IMR-90 (cell line): ENCODE results near the gene SGK1. TPM values are rescaled to one million over a fixed set of nuclear protein-coding genes. Genes with fewer than 3 reads are reported as not detected.
"Not testable (repeated sequence)": the region's sequence is repeated elsewhere in the genome, so short reads cannot be mapped to it uniquely, and the experiment has no call there.

Experiments used
- ATAC-seq: fragments of 200-7000 bp; cut with Tn5 transposase; 2 replicates; pipeline ENCODE4 v1.9.1; 2020; ENCODE audit warnings: low read depth, mild to moderate bottlenecking, moderate library complexity
- BruUV-seq: library from RNA; stranded (reverse); fragments of 400-500 nt; replicated peaks from 2 replicates; lab custom pipeline; 2021; lab: Mats Ljungman, UMichigan
- CTCF ChIA-PET: fragments of 300-600 bp; formaldehyde crosslinking; extraction: SDS; loops from one replicate; lab custom pipeline; 2021; ENCODE audit warnings: antibody characterized with exemption; lab: Yijun Ruan, JAX
- POLR2A ChIA-PET: fragments of 300-600 bp; sonication (Branson Sonifier 250); formaldehyde crosslinking; loops from one replicate; lab custom pipeline; 2022; ENCODE audit warnings: antibody characterized with exemption; ENCODE audit not compliant: unreplicated experiment; lab: Charles Lee
- DNase-seq: peaks from one replicate; pipeline ENCODE4 v3.0.0; 2013
- H2AFZ ChIP-seq: replicated peaks from 2 replicates; pipeline ENCODE3; 2013; ENCODE audit warnings: low read length, mild to moderate bottlenecking; ENCODE audit not compliant: poor library complexity
- H2AK5ac ChIP-seq: 2 replicates; pipeline ENCODE4 v1.6.1; 2013; ENCODE audit warnings: low read depth, low read length, inconsistent platforms
- H2AK9ac ChIP-seq: replicated peaks from 2 replicates; pipeline ENCODE3; 2013; ENCODE audit warnings: mild to moderate bottlenecking, low read depth, low read length, moderate library complexity; ENCODE audit not compliant: poor library complexity
- H2BK120ac ChIP-seq: 2 replicates; pipeline ENCODE4 v1.6.1; 2013; ENCODE audit warnings: low read depth, low read length, inconsistent platforms
- H2BK15ac ChIP-seq: 3 replicates; pipeline ENCODE4 v1.6.1; 2013; ENCODE audit warnings: low read depth, low read length, inconsistent platforms
- H2BK20ac ChIP-seq: 2 replicates; pipeline ENCODE4 v1.6.1; 2013; ENCODE audit warnings: low read depth, mild to moderate bottlenecking, inconsistent platforms, low read length, moderate library complexity
- H2BK5ac ChIP-seq: 2 replicates; pipeline ENCODE4 v1.6.1; 2013; ENCODE audit warnings: mild to moderate bottlenecking, low read depth, low read length, inconsistent platforms; ENCODE audit not compliant: poor library complexity, severe bottlenecking
- H3K14ac ChIP-seq: replicated peaks from 2 replicates; pipeline ENCODE4 v1.6.1; 2013; ENCODE audit warnings: low read depth, low read length, inconsistent platforms
- H3K18ac ChIP-seq: 2 replicates; pipeline ENCODE4 v1.6.1; 2013; ENCODE audit warnings: low read depth, low read length, control low read depth
- H3K23ac ChIP-seq: 2 replicates; pipeline ENCODE4 v1.6.1; 2013; ENCODE audit warnings: low read depth, low read length, inconsistent platforms
- H3K27ac ChIP-seq: 2 replicates; pipeline ENCODE4 v1.5.1; 2013; ENCODE audit warnings: mild to moderate bottlenecking, control low read depth, low read length; ENCODE audit not compliant: insufficient read depth
- H3K27me3 ChIP-seq: 2 replicates; pipeline ENCODE4 v1.6.1; 2013; ENCODE audit warnings: low read length; ENCODE audit not compliant: control insufficient read depth, insufficient read depth
- H3K36me3 ChIP-seq: 2 replicates; pipeline ENCODE4 v1.6.1; 2013; ENCODE audit warnings: low read length, mixed read lengths; ENCODE audit not compliant: control insufficient read depth, insufficient read depth
- H3K4ac ChIP-seq: 2 replicates; pipeline ENCODE4 v1.6.1; 2013; ENCODE audit warnings: low read depth, low read length, inconsistent platforms
- H3K4me1 ChIP-seq: 2 replicates; pipeline ENCODE4 v1.6.1; 2013; ENCODE audit warnings: low read length, mixed read lengths; ENCODE audit not compliant: control insufficient read depth, insufficient read depth
- H3K4me2 ChIP-seq: 2 replicates; pipeline ENCODE4 v1.6.1; 2013; ENCODE audit warnings: low read depth, mild to moderate bottlenecking, control low read depth, low read length, moderate library complexity
- H3K4me3 ChIP-seq: 2 replicates; pipeline ENCODE4 v1.5.1; 2013; ENCODE audit warnings: low read depth, mild to moderate bottlenecking, control low read depth, low read length, moderate library complexity; ENCODE audit not compliant: insufficient read depth
- H3K56ac ChIP-seq: 2 replicates; pipeline ENCODE4 v1.6.1; 2013; ENCODE audit warnings: low read length, inconsistent platforms; ENCODE audit not compliant: insufficient read depth; ENCODE audit errors: extremely low read depth
- H3K79me1 ChIP-seq, 2 experiments: 2 replicates each; pipeline ENCODE4 v1.6.1; 2013; ENCODE audit warnings: low read length in 2 of 2, inconsistent platforms in 1 of 2, low read depth in 1 of 2
- H3K9ac ChIP-seq: 2 replicates; pipeline ENCODE4 v1.6.1; 2013; ENCODE audit warnings: low read depth, low read length, control low read depth
- H3K9me1 ChIP-seq: 2 replicates; pipeline ENCODE4 v1.6.1; 2013; ENCODE audit warnings: low read length, inconsistent platforms; ENCODE audit not compliant: insufficient read depth
- H3K9me3 ChIP-seq: 2 replicates; pipeline ENCODE4 v1.6.1; 2013; ENCODE audit warnings: low read length; ENCODE audit not compliant: control insufficient read depth, insufficient read depth
- H4K20me1 ChIP-seq: 2 replicates; pipeline ENCODE4 v1.6.1; 2013; ENCODE audit warnings: low read length, inconsistent platforms; ENCODE audit not compliant: insufficient read depth
- H4K5ac ChIP-seq: 2 replicates; pipeline ENCODE4 v1.6.1; 2013; ENCODE audit warnings: mild to moderate bottlenecking, low read depth, low read length, control low read depth
- H4K8ac ChIP-seq, 2 experiments: 2 replicates each; pipeline ENCODE4 v1.6.1; 2013; ENCODE audit warnings: low read depth in 2 of 2, low read length in 2 of 2, control low read depth in 1 of 2, inconsistent platforms in 1 of 2
- H4K91ac ChIP-seq: 2 replicates; pipeline ENCODE4 v1.6.1; 2013; ENCODE audit warnings: low read depth, low read length, inconsistent platforms; ENCODE audit not compliant: insufficient read depth
- CTCF ChIP-seq: conservative IDR thresholded peaks from 2 replicates; pipeline ENCODE4 v1.5.1; 2012; ENCODE audit warnings: mild to moderate bottlenecking, low read depth, low read length, improper control_type of control experiment
- WGBS, 2 experiments: methylation state at CpG; one replicate each; pipeline versions ENCODE4 v1.1.5 to v1.1.7; 2013; ENCODE audit warnings: missing lambda C conversion rate in 2 of 2; ENCODE audit not compliant: insufficient read length in 1 of 2; ENCODE audit errors: extremely low coverage in 2 of 2; 5-methylcytosine and 5-hydroxymethylcytosine counted together
- dilution Hi-C: fragments of 300-500 bp; cut with HindIII; formaldehyde crosslinking; loops from one replicate; pipeline ENCODE4 v1.14.3; 2018; ENCODE audit warnings: low sequenced_read_pairs; ENCODE audit not compliant: unreplicated experiment
- in situ Hi-C: fragments of 300-500 bp; cut with MboI; formaldehyde crosslinking; loops from 3 replicates; pipeline ENCODE4 v1.14.3; 2019; ENCODE audit warnings: low sequenced_read_pairs, inconsistent platforms, mixed read lengths
- intact Hi-C: fragments of 100-400 bp; cut with micrococcal nuclease; formaldehyde crosslinking; loops from 2 replicates; pipeline ENCODE4 v1.10.0; 2022
- polyA plus RNA-seq, 3 experiments: library from polyadenylated mRNA; depleted of rRNA; stranded (reverse); fragments of >200 nt; gene quantifications; 2 replicates each; pipeline ENCODE4 v1.2.3, GENCODE V29; 2012; ENCODE audit warnings: low replicate concordance in 1 of 3
- total RNA-seq: library from RNA; depleted of rRNA; stranded (reverse); fragments of >200 nt; gene quantifications from 2 replicates; pipeline ENCODE4 v1.2.3, GENCODE V29; 2012

Gene SGK1
- total and polyA plus RNA-seq, 2 of the 4 experiments (the other 2 are of a cell fraction), result 121 to 255 TPM

GRCh38 chr6:134216301-134217010 is 101.5 kb downstream of the SGK1 start (continued):
- no peak for TF ChIP-seq CTCF

- H4K20me1 ChIP-seq, H3K4ac ChIP-seq, H2AK5ac ChIP-seq, H3K4me2 ChIP-seq, H3K27me3 ChIP-seq, H2BK120ac ChIP-seq, H3K23ac ChIP-seq, POLR2A ChIA-PET, intact Hi-C loops, H3K9me3 ChIP-seq, ATAC-seq, H3K79me1 ChIP-seq, H2BK20ac ChIP-seq, H3K4me3 ChIP-seq, H3K18ac ChIP-seq, H3K56ac ChIP-seq, H2BK5ac ChIP-seq, in situ Hi-C loops, dilution Hi-C loops, H2AFZ ChIP-seq, H3K9ac ChIP-seq, CTCF ChIA-PET, H3K9me1 ChIP-seq, BruUV-seq, H4K91ac ChIP-seq, H2BK15ac ChIP-seq, DNase-seq, H3K14ac ChIP-seq, H4K5ac ChIP-seq, H3K4me1 ChIP-seq, H4K8ac ChIP-seq, H2AK9ac ChIP-seq, H3K27ac ChIP-seq, H3K36me3 ChIP-seq: not testable (repeated sequence)
- WGBS, 2 experiments, result no CpG with 5 or more reads among the region's 2 CpGs
Observed at GRCh38 chr6:134213410-134213809, 104.5 kb downstream of the SGK1 start.
